Measurements from ENCODE around the gene APLF.
A peak's percentile ranks its signal among the peaks of the same experiment; 100 is the strongest.
"Not testable (repeated sequence)": the region's sequence is repeated elsewhere in the genome, so short reads cannot be mapped to it uniquely, and the experiment has no call there.

The APLF gene

GRCh38 chr2:68441179-68441993 is 26.0 kb upstream of the APLF start:
- DNase-seq (ENCODE audit: low spot score), result peak; percentile 81

- no peak for DNase-seq (ENCODE audit: low spot score)
Observed at GRCh38 chr2:68441994-68442322, 25.4 kb upstream of the APLF start.

- not testable (repeated sequence) for DNase-seq (ENCODE audit: low spot score)
Observed at GRCh38 chr2:68446425-68446824, 21.0 kb upstream of the APLF start.

- no peak for DNase-seq (ENCODE audit: low spot score)
Observed at GRCh38 chr2:68447118-68447517, 20.3 kb upstream of the APLF start.

- no peak for DNase-seq (ENCODE audit: low spot score)
Observed at GRCh38 chr2:68448671-68449653, 18.4 kb upstream of the APLF start.

- no peak for DNase-seq (ENCODE audit: low spot score)
Observed at GRCh38 chr2:68452158-68452900, 15.1 kb upstream of the APLF start.

- DNase-seq (ENCODE audit: low spot score), result no peak
Observed at GRCh38 chr2:68453761-68454360, 13.5 kb upstream of the APLF start.

GRCh38 chr2:68454719-68455118 is 12.7 kb upstream of the APLF start:
- DNase-seq (ENCODE audit: low spot score), result no peak

GRCh38 chr2:68456198-68456597 is 11.2 kb upstream of the APLF start:
- no peak for DNase-seq (ENCODE audit: low spot score)

GRCh38 chr2:68458981-68459380 is 8.4 kb upstream of the APLF start:
- DNase-seq (ENCODE audit: low spot score), result no peak

- DNase-seq (ENCODE audit: low spot score), result no peak
Observed at GRCh38 chr2:68463287-68463877, 4.0 kb upstream of the APLF start.

- DNase-seq (ENCODE audit: low spot score), result no peak
Observed at GRCh38 chr2:68464651-68465050, 2.7 kb upstream of the APLF start.

- DNase-seq (ENCODE audit: low spot score), result no peak
Observed at GRCh38 chr2:68465081-68465916, 2.1 kb upstream of the APLF start.

- no peak for DNase-seq (ENCODE audit: low spot score)
Observed at GRCh38 chr2:68466361-68466777, 1.0 kb upstream of the APLF start.

- no peak for DNase-seq (ENCODE audit: low spot score)
Observed at GRCh38 chr2:68466778-68467076, 658 bp upstream of the APLF start.

GRCh38 chr2:68468801-68469200 is 1.4 kb downstream of the APLF start:
- no peak for DNase-seq (ENCODE audit: low spot score)

- DNase-seq (ENCODE audit: low spot score), result no peak
Observed at GRCh38 chr2:68469935-68470334, 2.5 kb downstream of the APLF start.

GRCh38 chr2:68471385-68471784 is 4.0 kb downstream of the APLF start:
- no peak for DNase-seq (ENCODE audit: low spot score)

GRCh38 chr2:68472796-68473414 is 5.5 kb downstream of the APLF start:
- DNase-seq (ENCODE audit: low spot score), result no peak

GRCh38 chr2:68475110-68475509 is 7.7 kb downstream of the APLF start:
- no peak for DNase-seq (ENCODE audit: low spot score)
